ENCODE results near the gene PREB.

Gene PREB

GRCh38 chr2:27152102-27152795 lies 17.8 kb upstream of the PREB start:
- DNase-seq (ENCODE audit: low read depth), result no peak

- DNase-seq (ENCODE audit: low read depth), result no peak
These were observed 16.3 kb upstream of the PREB start for GRCh38 chr2:27150639-27151230.

GRCh38 chr2:27149570-27150405 lies 15.4 kb upstream of the PREB start:
- DNase-seq (ENCODE audit: low read depth), result no peak

- no peak for DNase-seq (ENCODE audit: low read depth)
These were observed 14.5 kb upstream of the PREB start, which contains the start of gene TCF23 for GRCh38 chr2:27148801-27149439. TCF23 (plus strand) TSS chr2:27149004; CDS start chr2:27149134, 130 bp downstream.

GRCh38 chr2:27147935-27148334 lies 13.5 kb upstream of the PREB start:
- no peak for DNase-seq (ENCODE audit: low read depth)

- no peak for DNase-seq (ENCODE audit: low read depth)
These were observed 11.2 kb upstream of the PREB start for GRCh38 chr2:27145682-27146081.

- no peak for DNase-seq (ENCODE audit: low read depth)
These were observed 8.8 kb upstream of the PREB start for GRCh38 chr2:27143285-27143684.

- no peak for DNase-seq (ENCODE audit: low read depth)
These were observed 4.9 kb upstream of the PREB start, which contains the start of gene PRR30 for GRCh38 chr2:27139310-27139709. PRR30 (minus strand) TSS chr2:27139410; CDS start chr2:27138329, 1,081 bp downstream.

- DNase-seq (ENCODE audit: low read depth), result no peak
These were observed 3.7 kb upstream of the PREB start for GRCh38 chr2:27138111-27138510.

- DNase-seq (ENCODE audit: low read depth), result no peak
These were observed 3.0 kb upstream of the PREB start for GRCh38 chr2:27137322-27137935.

GRCh38 chr2:27136751-27137150 lies 2.3 kb upstream of the PREB start:
- DNase-seq (ENCODE audit: low read depth), result no peak

- no peak for DNase-seq (ENCODE audit: low read depth)
These were observed 1.1 kb upstream of the PREB start for GRCh38 chr2:27135478-27135955.

- DNase-seq (ENCODE audit: low read depth), result no peak
These were observed 493 bp upstream of the PREB start for GRCh38 chr2:27134781-27135477.

GRCh38 chr2:27133195-27133875 lies 1.1 kb downstream of the PREB start:
- DNase-seq (ENCODE audit: low read depth), result no peak

GRCh38 chr2:27131429-27131828 lies 3.0 kb downstream of the PREB start:
- no peak for DNase-seq (ENCODE audit: low read depth)

- no peak for DNase-seq (ENCODE audit: low read depth)
These were observed 4.0 kb downstream of the PREB start for GRCh38 chr2:27130396-27130795.

- no peak for DNase-seq (ENCODE audit: low read depth)
These were observed 5.5 kb downstream of the PREB start for GRCh38 chr2:27128668-27129571.

- DNase-seq (ENCODE audit: low read depth), result no peak
These were observed 6.4 kb downstream of the PREB start for GRCh38 chr2:27127883-27128667.

GRCh38 chr2:27126252-27126710 lies 8.2 kb downstream of the PREB start:
- no peak for DNase-seq (ENCODE audit: low read depth)
